Measurements from ENCODE around the gene ITIH5.

GRCh38 chr10:7670157-7670556 lies 3.4 kb upstream of the ITIH5 start:
- TF ChIP-seq POLR2A (IDR thresholded peaks at IDR 0.05; ENCODE audit: low read depth, low read length): no peak
- TF ChIP-seq SPI1 (IDR thresholded peaks at IDR 0.05; ENCODE audit: low read depth, low read length): no peak
- no peak for TF ChIP-seq POLR2AphosphoS5 (IDR thresholded peaks at IDR 0.05; ENCODE audit: low read depth, low read length)
- TF ChIP-seq TAF1 (IDR thresholded peaks at IDR 0.05; ENCODE audit: low read depth, low read length): no peak
- TF ChIP-seq POU2F2 (IDR thresholded peaks at IDR 0.05; ENCODE audit: low read depth, low read length): no peak
- TF ChIP-seq PAX5 (IDR thresholded peaks at IDR 0.05; ENCODE audit: insufficient read depth, low read length, severe bottlenecking): no peak

Data from GM12891 (cell line).